ENCODE data around the gene KRTAP5-8. TPM values are rescaled to one million over a fixed set of nuclear protein-coding genes. Genes with fewer than 3 reads are reported as not detected.
"Not testable (repeated sequence)": the region's sequence is repeated elsewhere in the genome, so short reads cannot be mapped to it uniquely, and the experiment has no call there.

KRTAP5-8 gene
- polyA plus RNA-seq (ENCODE audit: insufficient read length in 3 of 3), result under 1 TPM; 0.37 to 0.75 (median 0.58) TPM

DNA sequence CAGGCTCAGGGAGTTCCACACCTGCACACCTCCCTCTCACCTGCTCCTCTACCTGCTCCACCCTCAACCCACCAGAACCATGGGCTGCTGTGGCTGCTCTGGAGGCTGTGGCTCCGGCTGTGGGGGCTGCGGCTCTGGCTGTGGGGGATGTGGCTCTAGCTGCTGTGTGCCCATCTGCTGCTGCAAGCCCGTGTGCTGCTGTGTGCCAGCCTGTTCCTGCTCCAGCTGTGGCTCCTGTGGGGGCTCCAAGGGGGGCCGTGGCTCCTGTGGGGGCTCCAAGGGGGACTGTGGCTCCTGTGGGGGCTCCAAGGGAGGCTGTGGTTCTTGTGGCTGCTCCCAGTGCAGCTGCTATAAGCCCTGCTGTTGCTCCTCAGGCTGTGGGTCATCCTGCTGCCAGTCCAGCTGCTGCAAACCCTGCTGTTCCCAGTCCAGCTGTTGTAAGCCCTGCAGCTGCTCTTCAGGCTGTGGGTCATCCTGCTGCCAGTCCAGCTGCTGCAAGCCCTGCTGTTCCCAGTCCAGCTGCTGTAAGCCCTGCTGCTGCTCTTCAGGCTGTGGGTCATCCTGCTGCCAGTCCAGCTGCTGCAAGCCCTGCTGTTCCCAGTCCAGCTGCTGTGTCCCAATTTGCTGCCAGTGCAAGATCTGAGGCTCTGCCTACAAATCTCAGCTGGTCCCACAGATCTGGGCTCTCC is at the start of gene KRTAP5-8:
Gene KRTAP5-8 (plus strand): TSS at position 49 of the 689 bp plus-strand sequence. CDS start 31 bp downstream, at position 80.
- DNase-seq (ENCODE audit: low read depth in 3 of 3, low spot score in 2 of 3), result not testable (repeated sequence)

GRCh38 chr11:71488681-71489270 is 49.0 kb upstream of the KRTAP5-8 start:
- DNase-seq (ENCODE audit: low read depth in 3 of 3, low spot score in 2 of 3), result no peak

GRCh38 chr11:71489311-71490043 is 48.3 kb upstream of the KRTAP5-8 start:
- DNase-seq (ENCODE audit: low read depth in 3 of 3, low spot score in 2 of 3), result no peak

DNA sequence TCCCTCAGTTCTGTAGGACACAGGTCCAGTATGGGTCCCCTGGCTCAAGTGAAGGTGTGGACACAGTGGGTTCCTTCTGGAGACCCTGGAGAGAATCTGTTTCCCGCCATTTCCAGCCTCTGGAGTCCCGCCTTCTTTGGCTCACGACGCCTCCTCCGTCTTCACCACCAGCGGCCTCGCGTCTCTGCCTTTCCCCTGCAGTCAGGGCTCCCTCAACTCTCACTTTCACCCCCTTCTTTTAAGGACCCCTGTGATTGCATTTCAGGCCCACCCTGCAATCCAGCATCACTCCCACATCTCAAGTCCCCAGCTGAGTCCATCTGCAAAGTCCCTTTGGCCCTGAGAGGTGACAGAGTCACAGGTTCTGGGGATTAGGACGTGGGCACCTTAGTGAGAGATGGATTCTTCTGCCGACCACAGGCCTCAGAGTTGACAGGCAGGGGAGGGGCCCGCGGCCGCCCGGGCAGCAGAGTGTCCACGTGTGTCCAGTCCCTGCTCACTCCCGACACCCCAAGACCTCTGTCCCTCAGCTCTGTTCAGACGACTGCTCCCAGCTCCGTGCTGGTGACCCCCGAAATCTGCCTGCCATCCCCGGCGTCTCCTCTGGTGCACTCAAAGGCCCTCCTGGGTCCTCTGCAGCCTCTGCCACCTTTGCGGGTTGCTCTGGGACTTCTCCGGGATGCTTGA is 47.6 kb upstream of the KRTAP5-8 start:
- no peak for DNase-seq (ENCODE audit: low read depth in 3 of 3, low spot score in 2 of 3)

GRCh38 chr11:71490731-71491390 is 47.0 kb upstream of the KRTAP5-8 start:
- no peak for DNase-seq (ENCODE audit: low read depth in 3 of 3, low spot score in 2 of 3)

GRCh38 chr11:71491531-71491930 is 46.3 kb upstream of the KRTAP5-8 start:
- no peak for DNase-seq (ENCODE audit: low read depth in 3 of 3, low spot score in 2 of 3)

- DNase-seq (ENCODE audit: low read depth in 3 of 3, low spot score in 2 of 3), result no peak
These were observed 45.9 kb upstream of the KRTAP5-8 start for GRCh38 chr11:71491940-71492339.

DNA sequence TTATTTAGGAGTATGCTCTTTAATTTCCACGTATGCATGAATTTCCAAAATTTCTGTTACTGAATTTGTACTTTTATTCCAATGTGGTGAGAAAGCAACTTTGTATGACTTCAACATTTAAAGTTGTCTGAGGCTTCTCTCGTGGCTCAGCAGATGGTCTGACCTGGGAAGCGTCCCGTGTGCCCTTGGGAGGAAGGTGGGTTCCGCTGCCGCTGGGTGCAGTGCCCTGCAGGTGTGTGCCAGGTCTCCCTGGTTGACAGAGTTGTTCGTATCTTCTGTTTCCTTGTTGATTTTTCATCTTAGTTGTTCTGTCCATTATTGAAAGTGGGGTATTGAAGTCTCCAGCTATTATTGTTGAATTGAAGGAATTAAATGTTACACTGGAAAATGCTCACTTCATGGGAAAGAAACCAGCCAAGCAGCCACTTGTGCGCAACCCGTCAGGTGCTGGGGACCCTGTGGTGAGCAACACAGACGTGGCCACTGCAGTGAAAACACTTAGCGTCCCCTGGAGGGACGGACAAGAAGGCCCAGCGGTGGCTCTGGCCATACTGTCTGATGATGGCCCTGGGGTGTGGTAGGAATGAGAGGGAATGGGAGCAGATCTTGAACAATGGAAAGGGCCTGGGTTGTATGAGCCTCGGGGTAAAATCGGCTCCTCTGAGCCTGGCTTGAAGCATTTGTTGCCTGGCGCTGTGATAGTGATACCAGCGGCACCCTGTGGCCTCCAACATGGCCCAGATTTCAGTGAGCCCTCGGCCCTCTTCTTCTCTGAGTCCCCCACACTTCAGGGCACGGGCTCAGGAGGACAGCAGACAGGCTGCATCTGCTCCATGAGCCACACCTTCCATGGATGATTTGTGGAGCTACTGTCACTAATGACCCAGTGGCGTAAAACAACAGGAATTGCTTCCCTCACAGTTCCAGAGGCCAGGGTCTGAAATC is 42.3 kb upstream of the KRTAP5-8 start:
- no peak for DNase-seq (ENCODE audit: low read depth in 3 of 3, low spot score in 2 of 3)

GRCh38 chr11:71496421-71496820 is 41.4 kb upstream of the KRTAP5-8 start:
- DNase-seq (ENCODE audit: low read depth in 3 of 3, low spot score in 2 of 3), result no peak

DNA sequence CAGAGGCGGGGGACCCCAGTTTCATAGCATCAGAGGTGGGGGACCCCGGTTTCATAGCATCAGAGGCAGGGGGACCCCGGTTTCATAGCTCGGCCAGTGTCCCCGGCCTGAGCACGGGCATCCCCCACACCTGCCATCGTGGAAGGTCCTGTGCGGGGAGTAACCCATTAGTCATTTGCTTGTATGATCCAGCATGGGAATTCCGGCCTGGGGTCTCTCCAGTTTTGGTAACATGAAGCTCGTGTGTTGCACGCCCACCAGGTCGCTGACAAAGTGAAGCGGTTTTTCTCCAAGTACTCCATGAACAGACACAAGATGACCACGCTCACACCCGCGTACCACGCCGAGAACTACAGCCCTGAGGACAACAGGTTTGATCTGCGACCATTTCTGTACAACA is 39.7 kb upstream of the KRTAP5-8 start:
- DNase-seq (ENCODE audit: low read depth in 3 of 3, low spot score in 2 of 3), result no peak

DNA sequence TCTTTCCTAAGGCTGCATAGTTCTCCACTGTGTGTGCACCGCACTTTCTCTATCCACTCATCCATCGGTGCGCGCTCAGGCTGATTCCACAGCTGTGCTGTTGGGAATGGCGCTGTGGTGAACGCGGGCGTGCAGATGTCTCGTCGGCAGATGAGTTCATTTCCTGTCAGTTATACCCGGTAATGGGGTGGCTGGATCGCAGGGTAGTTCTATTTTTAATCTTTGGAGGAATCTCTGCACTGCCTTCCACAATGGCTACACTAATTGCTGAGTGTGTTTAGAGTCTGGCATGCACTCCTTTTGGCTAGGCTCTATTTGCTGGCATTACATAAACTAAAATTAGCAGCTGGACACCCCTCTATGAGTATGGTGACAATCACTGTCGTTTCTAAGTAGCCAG is 38.7 kb upstream of the KRTAP5-8 start:
- no peak for DNase-seq (ENCODE audit: low read depth in 3 of 3, low spot score in 2 of 3)

GRCh38 chr11:71499546-71499945 is 38.3 kb upstream of the KRTAP5-8 start:
- no peak for DNase-seq (ENCODE audit: low read depth in 3 of 3, low spot score in 2 of 3)

DNA sequence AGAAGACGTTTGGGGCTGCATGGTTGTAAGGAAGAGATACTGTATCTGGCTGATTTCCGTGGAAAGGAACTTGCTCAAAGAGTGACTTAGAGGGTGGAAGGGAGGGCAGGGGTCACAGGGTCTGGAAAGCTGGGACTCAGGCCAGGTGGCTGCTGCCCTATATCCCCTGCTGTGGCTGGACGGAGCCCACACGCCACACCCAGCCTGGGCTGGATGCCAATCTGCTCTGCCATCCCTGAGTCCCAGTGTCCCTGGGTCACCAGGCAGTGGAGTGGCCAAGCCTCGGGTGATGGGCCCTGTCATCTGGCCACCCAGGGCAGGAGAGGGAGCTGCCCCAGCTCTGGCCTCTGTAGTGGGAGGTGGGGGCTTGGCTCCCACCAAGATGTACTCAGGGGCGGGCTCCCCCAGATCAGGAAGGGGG is 37.2 kb upstream of the KRTAP5-8 start:
- DNase-seq (ENCODE audit: low read depth in 3 of 3, low spot score in 2 of 3), result no peak

DNA sequence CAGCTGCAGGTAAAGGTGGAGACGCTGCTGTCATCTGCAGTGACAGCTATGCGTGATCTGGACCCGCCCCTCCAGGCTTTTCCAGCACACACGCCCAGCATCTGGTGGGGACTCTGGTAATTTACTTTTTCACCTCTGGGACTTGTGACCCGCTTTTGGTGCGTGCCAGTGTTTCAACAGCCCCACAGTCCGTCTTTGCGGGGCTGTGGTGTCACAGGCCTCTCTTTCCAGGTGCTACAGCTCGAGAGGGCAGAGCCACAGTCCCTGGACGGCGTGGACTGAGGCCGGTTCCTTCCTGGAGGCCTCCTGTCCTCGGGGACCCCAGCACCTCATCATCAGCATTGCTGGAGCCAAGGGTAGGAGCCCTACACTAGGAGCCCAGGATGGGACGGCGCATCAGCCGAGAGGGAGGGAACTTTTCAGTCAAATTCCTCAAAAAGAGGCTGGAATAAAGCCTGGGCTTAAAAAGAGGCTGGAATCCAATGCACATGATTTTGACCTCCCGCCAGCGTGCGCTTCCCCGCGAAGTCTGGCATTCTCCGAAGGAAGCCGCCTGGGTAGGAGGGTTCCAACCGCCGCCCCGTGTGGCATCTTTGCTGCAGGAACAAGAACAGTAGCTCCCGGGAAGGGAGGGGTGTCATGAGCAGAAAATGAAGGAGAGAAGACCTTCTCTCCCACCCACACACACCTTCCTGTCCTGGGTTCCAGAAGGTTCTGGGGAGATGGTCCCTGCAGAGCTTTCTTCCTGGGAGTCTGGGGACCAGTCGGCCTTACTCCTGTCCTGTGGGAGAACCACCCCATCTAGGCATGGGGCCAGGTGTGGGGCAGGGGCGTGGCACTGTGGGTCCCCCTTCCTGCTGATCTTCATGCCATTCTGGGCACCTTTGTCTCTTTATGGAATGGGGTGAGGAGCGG is 36.5 kb upstream of the KRTAP5-8 start:
- no peak for DNase-seq (ENCODE audit: low read depth in 3 of 3, low spot score in 2 of 3)

DNA sequence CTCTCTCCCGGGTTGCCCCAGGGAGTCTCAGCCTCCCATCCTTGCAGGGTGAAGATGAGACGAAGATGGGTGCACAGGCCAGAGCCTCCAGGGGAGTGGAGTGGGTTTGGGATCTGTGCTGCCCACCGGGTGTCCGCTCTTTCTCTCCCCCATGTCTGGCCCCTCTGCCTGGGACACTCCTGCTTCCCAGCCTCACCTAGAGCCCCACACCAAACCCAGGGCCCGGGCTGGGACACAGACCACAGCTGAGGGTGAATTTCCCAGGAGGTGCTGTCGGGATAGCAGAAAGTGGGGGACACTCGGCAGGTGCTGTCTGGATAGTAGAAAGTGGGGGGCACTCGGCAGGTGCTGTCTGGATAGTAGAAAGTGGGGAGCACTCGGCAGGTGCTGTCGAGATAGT is 35.8 kb upstream of the KRTAP5-8 start:
- no peak for DNase-seq (ENCODE audit: low read depth in 3 of 3, low spot score in 2 of 3)

DNA sequence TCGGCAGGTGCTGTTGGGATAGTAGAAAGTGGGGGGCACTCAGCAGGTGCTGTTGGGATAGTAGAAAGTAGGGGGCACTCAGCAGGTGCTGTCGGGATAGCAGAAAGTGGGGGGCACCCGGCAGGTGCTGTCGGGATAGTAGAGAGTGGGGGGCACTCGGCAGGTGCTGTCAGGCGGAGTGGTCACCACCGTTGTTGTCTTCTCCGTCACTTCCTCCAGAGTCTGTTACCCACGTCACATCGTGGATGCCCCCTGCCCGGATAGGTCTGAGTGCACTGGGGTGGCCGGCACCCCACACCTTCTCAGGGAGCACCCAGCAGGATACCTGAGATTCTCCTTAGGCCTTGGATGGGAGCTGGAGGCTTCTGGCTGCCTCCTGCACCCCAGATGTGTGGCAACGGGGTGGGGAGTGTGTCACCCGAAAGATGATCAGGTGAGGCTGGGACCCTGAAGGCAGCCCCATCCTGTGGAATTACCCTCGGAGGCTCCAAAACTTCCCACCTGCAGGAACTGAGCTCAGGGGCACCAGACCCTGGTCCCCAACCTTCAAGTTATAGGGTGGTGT is 34.9 kb upstream of the KRTAP5-8 start:
- DNase-seq (ENCODE audit: low read depth in 3 of 3, low spot score in 2 of 3), result no peak

- DNase-seq (ENCODE audit: low read depth in 3 of 3, low spot score in 2 of 3), result no peak
These were observed 33.3 kb upstream of the KRTAP5-8 start for GRCh38 chr11:71504531-71504930.

DNA sequence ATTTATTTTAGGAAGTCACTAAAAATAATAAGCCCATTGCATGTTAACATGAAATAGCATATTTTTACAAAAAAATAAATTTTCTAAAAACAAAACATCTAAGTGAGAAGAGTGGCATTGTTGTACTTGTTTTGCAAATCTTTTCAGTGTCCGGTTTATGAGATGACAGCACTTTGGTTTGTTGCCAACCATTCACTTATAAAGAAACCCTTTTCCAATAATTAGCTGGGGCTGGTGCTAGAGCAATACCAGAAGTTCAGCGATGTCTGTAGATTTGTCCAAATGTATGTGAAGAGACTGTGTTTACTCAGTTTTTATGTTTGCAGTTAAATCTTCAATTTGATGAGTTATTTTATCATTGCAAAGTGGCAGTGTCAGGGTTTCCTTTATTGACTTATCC is 32.8 kb upstream of the KRTAP5-8 start:
- DNase-seq (ENCODE audit: low read depth in 3 of 3, low spot score in 2 of 3), result no peak
